HCT116 (cell line): ENCODE results near the gene PCCA. TPM values are rescaled to one million over a fixed set of nuclear protein-coding genes. Genes with fewer than 3 reads are reported as not detected.

Experiments used
- ATAC-seq: fragments of 200-7000 bp; cut with Tn5 transposase; 2 replicates; pipeline ENCODE4 v1.9.1; 2020; ENCODE audit warnings: mild to moderate bottlenecking, moderate library complexity
- BruUV-seq: library from RNA; stranded (reverse); fragments of 400-500 nt; replicated peaks from 2 replicates; lab custom pipeline; 2021; lab: Mats Ljungman, UMichigan
- CTCF ChIA-PET: fragments of 300-600 bp; sonication (Branson Sonifier 250); formaldehyde crosslinking; loops from one replicate; lab custom pipeline; 2021; ENCODE audit warnings: antibody characterized with exemption; lab: Charles Lee
- POLR2A ChIA-PET: fragments of 300-600, 350-600 bp; sonication (Branson Sonifier 250); formaldehyde crosslinking; loops from one replicate; lab custom pipeline; 2021; ENCODE audit warnings: antibody characterized with exemption; lab: Charles Lee
- RAD21 ChIA-PET, 2 experiments: fragments of 300-600 bp; sonication (Branson Sonifier 250); formaldehyde crosslinking; loops; one replicate each; lab custom pipeline; 2023; ENCODE audit warnings: low total read pairs in 2 of 2; ENCODE audit not compliant: uncharacterized antibody in 2 of 2, unreplicated experiment in 2 of 2, low non-redundant PET in 1 of 2; lab: Charles Lee
- DNase-seq: peaks from one replicate; pipeline ENCODE4 v3.0.0-alpha.2; 2010; ENCODE audit warnings: low read depth, low spot score
- H2AFZ ChIP-seq: fragments of 200-600 bp; shearing (Covaris generic), sonication (generic); 2 replicates; pipeline ENCODE4 v1.6.1; 2017; ENCODE audit warnings: low read depth, mixed run types, mixed read lengths, antibody characterized with exemption, low read length; ENCODE audit not compliant: poor library complexity, severe bottlenecking
- H3K27ac ChIP-seq: 2 replicates; pipeline ENCODE4 v1.5.1; 2012; ENCODE audit warnings: low read depth, low read length
- H3K27me3 ChIP-seq: fragments of 200-600 bp; sonication (generic); 2 replicates; pipeline ENCODE4 v1.6.1; 2016; ENCODE audit warnings: mixed run types, low read length, mixed read lengths; ENCODE audit not compliant: insufficient read depth
- H3K36me3 ChIP-seq, 2 experiments: fragments of 200-500 bp in 1 of 2; fragments of 200-600 bp in 1 of 2; sonication (Bioruptor generic) in 1 of 2; sonication (generic) in 1 of 2; 2 replicates each; pipeline versions ENCODE4 v1.5.1 to v1.6.1; 2014 to 2016; ENCODE audit warnings: low read length in 2 of 2, inconsistent platforms in 1 of 2, mixed read lengths in 1 of 2, mixed run types in 1 of 2; ENCODE audit not compliant: insufficient read depth in 2 of 2, control insufficient read depth in 1 of 2
- H3K4me1 ChIP-seq, 2 experiments: fragments of 200-600 bp in 1 of 2; sonication (generic) in 1 of 2; 2 replicates each; pipeline versions ENCODE4 v1.5.1 to v1.6.1; 2012 to 2017; ENCODE audit warnings: low read length in 2 of 2, inconsistent platforms in 1 of 2, mild to moderate bottlenecking in 1 of 2, mixed read lengths in 1 of 2, mixed run types in 1 of 2, moderate library complexity in 1 of 2; ENCODE audit not compliant: insufficient read depth in 2 of 2, control insufficient read depth in 1 of 2
- H3K4me2 ChIP-seq: fragments of 200-600 bp; sonication (generic); 2 replicates; pipeline ENCODE4 v1.6.1; 2017; ENCODE audit warnings: mixed run types, low read length, mixed read lengths
- H3K4me3 ChIP-seq, 2 experiments: fragments of 200-600 bp in 1 of 2; sonication (generic) in 1 of 2; replicated peaks in 1 of 2; 2 replicates each; pipeline ENCODE4 v1.5.1; 2011 to 2016; ENCODE audit warnings: low read length in 2 of 2, control low read depth in 1 of 2, low read depth in 1 of 2, mild to moderate bottlenecking in 1 of 2, mixed read lengths in 1 of 2, mixed run types in 1 of 2
- H3K79me2 ChIP-seq: fragments of 200-600 bp; sonication (generic); 2 replicates; pipeline ENCODE4 v1.6.1; 2017; ENCODE audit warnings: mild to moderate bottlenecking, mixed run types, low read length, moderate library complexity, mixed read lengths; ENCODE audit not compliant: insufficient read depth
- H3K9ac ChIP-seq: fragments of 200-600 bp; sonication (generic); 2 replicates; pipeline ENCODE4 v1.6.1; 2016; ENCODE audit warnings: low read length, mixed read lengths
- H3K9me2 ChIP-seq: fragments of 200-600 bp; sonication (generic), shearing (Covaris generic); 2 replicates; pipeline ENCODE4 v1.6.1; 2017; ENCODE audit warnings: mixed run types, mild to moderate bottlenecking, moderate library complexity; ENCODE audit not compliant: insufficient read depth
- H3K9me3 ChIP-seq, 2 experiments: fragments of 200-500 bp in 1 of 2; fragments of 200-600 bp in 1 of 2; sonication (Bioruptor generic) in 1 of 2; sonication (generic) in 1 of 2; 2 replicates each; pipeline ENCODE4 v1.6.1; 2014 to 2017; ENCODE audit warnings: low read length in 2 of 2, mixed read lengths in 2 of 2, inconsistent platforms in 1 of 2, low read depth in 1 of 2, mild to moderate bottlenecking in 1 of 2, mixed run types in 1 of 2, moderate library complexity in 1 of 2; ENCODE audit not compliant: control insufficient read depth in 1 of 2, insufficient read depth in 1 of 2
- H4K20me1 ChIP-seq: fragments of 200-600 bp; sonication (generic), shearing (Covaris generic); 2 replicates; pipeline ENCODE4 v1.6.1; 2017; ENCODE audit warnings: mixed run types, mild to moderate bottlenecking, moderate library complexity; ENCODE audit not compliant: insufficient read depth
- EGR1 ChIP-seq: IDR thresholded peaks from 2 replicates; pipeline ENCODE4 v1.6.1; 2012; ENCODE audit warnings: low read depth
- EZH2phosphoT487 ChIP-seq: fragments of 200-600 bp; IDR thresholded peaks from 2 replicates; pipeline ENCODE4 v1.6.1; 2018; ENCODE audit warnings: antibody characterized with exemption, borderline replicate concordance
- POLR2A ChIP-seq: IDR thresholded peaks from 2 replicates; pipeline ENCODE4 v1.7.0; 2011; ENCODE audit warnings: borderline replicate concordance; ENCODE audit not compliant: insufficient read depth, insufficient read length; ENCODE audit errors: extremely low read depth
- RAD21 ChIP-seq: IDR thresholded peaks from 2 replicates; pipeline ENCODE4 v1.6.1; 2012; ENCODE audit warnings: low read depth, mild to moderate bottlenecking
- SIN3A ChIP-seq: IDR thresholded peaks from 2 replicates; pipeline ENCODE4 v1.6.1; 2012; ENCODE audit warnings: low read depth
- SP1 ChIP-seq: IDR thresholded peaks from 2 replicates; pipeline ENCODE4 v1.6.1; 2012; ENCODE audit warnings: low read depth
- SRF ChIP-seq: IDR thresholded peaks from 2 replicates; pipeline ENCODE4 v1.6.1; 2012; ENCODE audit warnings: low read depth
- TCF7L2 ChIP-seq: IDR thresholded peaks from 2 replicates; pipeline ENCODE4 v1.7.0; 2011; ENCODE audit warnings: borderline replicate concordance, inconsistent platforms; ENCODE audit not compliant: insufficient read depth, insufficient read length; ENCODE audit errors: extremely low read depth
- ZNF274 ChIP-seq: fragments of 200-500 bp; sonication (Bioruptor generic); IDR thresholded peaks from 2 replicates; pipeline ENCODE4 v1.6.1; 2014; ENCODE audit warnings: mild to moderate bottlenecking, low read depth, low read length, inconsistent platforms
- intact Hi-C: fragments of 100-400 bp; cut with micrococcal nuclease; formaldehyde crosslinking; loops from 2 replicates; pipeline ENCODE4 v1.10.0; 2022
- total RNA-seq: library from RNA; stranded (reverse); gene quantifications from one replicate; pipeline ENCODE4 v1.2.1, GENCODE V29; 2021; ENCODE audit not compliant: unreplicated experiment
- TF ChIP-seq, protein P1 (sequence below): IDR thresholded peaks from 2 replicates; pipeline ENCODE4 v1.6.1; 2012
- TF ChIP-seq, protein P2 (sequence below): IDR thresholded peaks from 2 replicates; pipeline ENCODE4 v1.6.1; 2011; ENCODE audit warnings: mild to moderate bottlenecking, low read length, moderate library complexity; ENCODE audit not compliant: insufficient replicate concordance; ENCODE audit errors: extremely low read depth
- TF ChIP-seq, protein P3 (sequence below), 3 experiments: fragments of 200-600 bp in 1 of 3; sonication (generic) in 1 of 3; IDR thresholded peaks in 2 of 3; conservative IDR thresholded peaks in 1 of 3; 2 replicates each; pipeline ENCODE4 v1.5.1; 2012 to 2017; ENCODE audit warnings: low read depth in 2 of 3, low read length in 2 of 3, antibody characterized with exemption in 1 of 3, borderline replicate concordance in 1 of 3, control low read depth in 1 of 3, mild to moderate bottlenecking in 1 of 3, mixed read lengths in 1 of 3, mixed run types in 1 of 3, moderate library complexity in 1 of 3; ENCODE audit not compliant: insufficient read depth in 1 of 3

The PCCA gene
- total RNA-seq, 1 experiment from 2014 or later = 23.0 TPM

DNA sequence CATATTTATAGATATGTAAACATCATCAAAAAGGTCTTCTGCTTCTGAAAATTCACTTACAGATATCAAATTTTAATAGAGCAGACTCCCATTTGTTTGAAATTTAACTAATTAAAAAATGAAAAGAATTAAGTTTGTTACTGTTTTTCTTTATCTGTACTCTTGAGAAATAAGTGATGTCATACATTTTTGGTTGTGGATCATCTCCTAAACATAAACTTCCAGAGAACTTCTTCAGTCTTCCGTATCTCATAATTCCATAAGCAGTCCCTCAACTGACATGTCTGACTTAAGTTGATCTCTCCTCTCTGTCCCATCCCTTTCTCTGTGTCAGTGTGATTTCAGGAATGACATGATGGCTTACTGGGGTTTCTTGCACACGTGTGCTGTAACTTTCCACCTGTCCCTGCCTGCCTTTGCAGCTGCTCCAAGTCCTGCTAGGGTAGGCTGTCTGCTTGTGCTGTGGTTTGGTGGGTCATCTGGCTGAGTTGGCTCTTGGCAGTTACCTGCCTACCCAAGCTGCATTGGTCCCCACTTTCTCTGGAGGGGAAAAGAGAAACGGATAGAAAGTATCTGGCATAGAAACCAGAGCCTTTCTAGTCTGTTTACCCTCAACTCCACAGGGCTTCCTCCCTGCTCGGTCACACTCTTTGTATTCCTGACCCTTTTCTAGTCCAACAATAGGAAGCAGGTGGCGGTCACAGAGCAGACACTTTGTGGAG is 372.6 kb downstream of the PCCA start:
- no peak for DNase-seq
- POLR2A ChIA-PET = no interaction called here
- Histone ChIP-seq H3K27ac (no peak overlapping the region), H4K20me1 (no peaks in the 10 kb centered on the region), H3K9me3 (peaks cover 0 to 9% of the 10 kb centered on the region in 2 experiments; a peak in 1 of 4 replicates), H3K36me3 (no peaks in the 10 kb centered on the region), H2AFZ (no peak overlapping the region), H3K4me1 (peaks cover 3 to 8% of the 10 kb centered on the region in 2 experiments; a peak in 2 of 4 replicates), H3K9ac (no peak overlapping the region), H3K9me2 (no peaks in the 10 kb centered on the region), H3K79me2 (no peaks in the 10 kb centered on the region), H3K4me2 (no peak overlapping the region), H3K4me3 (no peak overlapping the region), H3K27me3 (no peaks in the 10 kb centered on the region)
- no peak for TF ChIP-seq SRF
- no peak for TF ChIP-seq RAD21
- TF ChIP-seq, protein P1, sequence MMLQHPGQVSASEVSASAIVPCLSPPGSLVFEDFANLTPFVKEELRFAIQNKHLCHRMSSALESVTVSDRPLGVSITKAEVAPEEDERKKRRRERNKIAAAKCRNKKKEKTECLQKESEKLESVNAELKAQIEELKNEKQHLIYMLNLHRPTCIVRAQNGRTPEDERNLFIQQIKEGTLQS = no peak
- TF ChIP-seq SIN3A = no peak
- TF ChIP-seq EZH2phosphoT487 = no peak
- TF ChIP-seq SP1 = no peak
- no peak for TF ChIP-seq POLR2A
- TF ChIP-seq, protein P2, sequence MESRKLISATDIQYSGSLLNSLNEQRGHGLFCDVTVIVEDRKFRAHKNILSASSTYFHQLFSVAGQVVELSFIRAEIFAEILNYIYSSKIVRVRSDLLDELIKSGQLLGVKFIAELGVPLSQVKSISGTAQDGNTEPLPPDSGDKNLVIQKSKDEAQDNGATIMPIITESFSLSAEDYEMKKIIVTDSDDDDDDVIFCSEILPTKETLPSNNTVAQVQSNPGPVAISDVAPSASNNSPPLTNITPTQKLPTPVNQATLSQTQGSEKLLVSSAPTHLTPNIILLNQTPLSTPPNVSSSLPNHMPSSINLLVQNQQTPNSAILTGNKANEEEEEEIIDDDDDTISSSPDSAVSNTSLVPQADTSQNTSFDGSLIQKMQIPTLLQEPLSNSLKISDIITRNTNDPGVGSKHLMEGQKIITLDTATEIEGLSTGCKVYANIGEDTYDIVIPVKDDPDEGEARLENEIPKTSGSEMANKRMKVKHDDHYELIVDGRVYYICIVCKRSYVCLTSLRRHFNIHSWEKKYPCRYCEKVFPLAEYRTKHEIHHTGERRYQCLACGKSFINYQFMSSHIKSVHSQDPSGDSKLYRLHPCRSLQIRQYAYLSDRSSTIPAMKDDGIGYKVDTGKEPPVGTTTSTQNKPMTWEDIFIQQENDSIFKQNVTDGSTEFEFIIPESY = no peak
- TF ChIP-seq ZNF274 = no peak
- TF ChIP-seq, protein P3, sequence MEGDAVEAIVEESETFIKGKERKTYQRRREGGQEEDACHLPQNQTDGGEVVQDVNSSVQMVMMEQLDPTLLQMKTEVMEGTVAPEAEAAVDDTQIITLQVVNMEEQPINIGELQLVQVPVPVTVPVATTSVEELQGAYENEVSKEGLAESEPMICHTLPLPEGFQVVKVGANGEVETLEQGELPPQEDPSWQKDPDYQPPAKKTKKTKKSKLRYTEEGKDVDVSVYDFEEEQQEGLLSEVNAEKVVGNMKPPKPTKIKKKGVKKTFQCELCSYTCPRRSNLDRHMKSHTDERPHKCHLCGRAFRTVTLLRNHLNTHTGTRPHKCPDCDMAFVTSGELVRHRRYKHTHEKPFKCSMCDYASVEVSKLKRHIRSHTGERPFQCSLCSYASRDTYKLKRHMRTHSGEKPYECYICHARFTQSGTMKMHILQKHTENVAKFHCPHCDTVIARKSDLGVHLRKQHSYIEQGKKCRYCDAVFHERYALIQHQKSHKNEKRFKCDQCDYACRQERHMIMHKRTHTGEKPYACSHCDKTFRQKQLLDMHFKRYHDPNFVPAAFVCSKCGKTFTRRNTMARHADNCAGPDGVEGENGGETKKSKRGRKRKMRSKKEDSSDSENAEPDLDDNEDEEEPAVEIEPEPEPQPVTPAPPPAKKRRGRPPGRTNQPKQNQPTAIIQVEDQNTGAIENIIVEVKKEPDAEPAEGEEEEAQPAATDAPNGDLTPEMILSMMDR (IDR thresholded peaks at IDR 0.05 in 2 of 3, conservative IDR thresholded peaks at IDR 0.05 in 1 of 3; ENCODE audit: borderline replicate concordance in 1 of 3, insufficient read depth in 1 of 3, low read depth in 2 of 3, low read length in 2 of 3) = no peak
- no peak for TF ChIP-seq EGR1
- TF ChIP-seq TCF7L2 = no peak
- CTCF ChIA-PET = no interaction called here
- BruUV-seq = no TSS peak
- ATAC-seq = no peak
- RAD21 ChIA-PET = no interaction called here
- intact Hi-C loops = no loop called here
